Stimulated activated CD4-positive, alpha-beta T cell treated with anti-CD3 and anti-CD28 coated beads, TNF-alpha, amount 100 ng/mL, for 24 hours (primary cell): ENCODE data around the gene PRR23A.
"Not testable (repeated sequence)": the region's sequence is repeated elsewhere in the genome, so short reads cannot be mapped to it uniquely, and the experiment has no call there.

Experiments used
- DNase-seq, 3 experiments: peaks; one replicate each; pipeline ENCODE4 v3.0.0-alpha.2; 2020; ENCODE audit warnings: low read depth in 3 of 3

The PRR23A gene

DNA sequence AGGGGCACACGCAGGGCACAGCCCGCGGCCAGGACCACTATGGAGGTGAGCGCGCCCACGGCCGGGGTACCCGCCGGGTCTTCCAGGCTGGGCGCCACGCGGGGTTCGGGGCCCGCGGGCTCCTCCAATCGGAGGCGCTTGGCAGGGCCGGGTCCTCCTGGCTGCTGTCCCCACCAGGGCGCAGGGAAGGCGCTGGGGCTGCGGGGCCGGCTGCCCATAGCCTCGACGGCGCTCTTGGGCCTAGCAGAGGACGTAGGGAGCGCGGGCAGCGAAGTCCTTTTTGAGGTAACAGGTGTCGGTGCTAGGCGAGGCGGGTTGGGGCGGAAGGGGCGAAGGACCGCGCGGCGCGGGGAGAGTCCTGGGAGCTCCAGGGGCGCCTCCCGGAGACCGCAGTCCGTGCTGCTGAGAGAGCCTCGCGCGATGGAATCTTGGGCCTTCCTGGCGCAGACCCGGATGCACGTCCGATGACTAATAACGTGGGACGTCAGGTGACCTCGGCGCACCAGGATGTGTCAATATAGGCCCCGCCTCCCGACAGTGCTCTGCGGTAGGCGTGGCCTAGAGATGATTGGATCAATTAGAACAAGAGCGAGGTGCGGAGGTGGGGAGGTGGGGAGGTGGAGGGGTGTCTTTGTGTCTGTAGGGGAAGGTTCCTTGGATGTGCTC is at the start of gene PRR23A:
Gene PRR23A (minus strand): TSS at position 218 of the 666 bp plus-strand sequence. CDS start 0 bp downstream, at position 218.
- no peak for DNase-seq

DNA sequence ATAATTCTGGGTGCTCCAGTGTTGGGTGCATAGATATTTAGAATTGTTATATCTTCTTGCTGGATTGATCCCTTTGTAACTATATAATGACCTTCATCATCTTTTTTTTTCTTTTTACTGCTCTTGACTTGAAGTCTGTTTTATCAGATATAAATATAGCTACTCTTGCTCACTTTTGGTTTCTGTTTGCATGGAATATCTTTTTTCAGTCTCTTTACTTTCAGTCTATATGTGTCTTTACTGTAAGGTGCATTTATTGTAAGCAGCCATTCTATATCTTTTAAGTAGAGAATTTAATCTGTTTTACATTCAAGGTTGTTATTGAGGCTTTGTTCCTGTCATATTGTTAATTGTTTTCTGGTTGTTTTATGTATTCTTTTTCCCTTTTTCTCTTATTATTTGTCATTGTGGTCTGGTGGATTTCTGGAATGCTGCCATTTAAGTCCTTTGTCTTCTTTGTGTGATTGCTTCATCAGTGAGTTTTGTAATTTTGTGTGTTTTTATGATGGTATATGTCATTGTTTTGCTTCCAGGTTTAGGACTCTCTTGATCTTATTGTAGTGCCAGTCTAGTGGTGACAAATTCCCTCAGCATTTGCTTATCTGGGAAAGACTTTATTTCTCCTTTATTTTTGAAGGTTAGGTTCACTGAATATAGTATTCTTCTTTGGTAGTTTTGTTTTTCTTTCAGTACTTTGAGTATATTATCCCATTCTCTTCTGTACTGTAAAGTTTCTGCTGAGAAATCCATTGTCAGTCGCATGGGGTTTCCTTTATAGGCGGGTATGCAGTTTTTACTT is 46.9 kb upstream of the PRR23A start:
- no peak for DNase-seq

DNA sequence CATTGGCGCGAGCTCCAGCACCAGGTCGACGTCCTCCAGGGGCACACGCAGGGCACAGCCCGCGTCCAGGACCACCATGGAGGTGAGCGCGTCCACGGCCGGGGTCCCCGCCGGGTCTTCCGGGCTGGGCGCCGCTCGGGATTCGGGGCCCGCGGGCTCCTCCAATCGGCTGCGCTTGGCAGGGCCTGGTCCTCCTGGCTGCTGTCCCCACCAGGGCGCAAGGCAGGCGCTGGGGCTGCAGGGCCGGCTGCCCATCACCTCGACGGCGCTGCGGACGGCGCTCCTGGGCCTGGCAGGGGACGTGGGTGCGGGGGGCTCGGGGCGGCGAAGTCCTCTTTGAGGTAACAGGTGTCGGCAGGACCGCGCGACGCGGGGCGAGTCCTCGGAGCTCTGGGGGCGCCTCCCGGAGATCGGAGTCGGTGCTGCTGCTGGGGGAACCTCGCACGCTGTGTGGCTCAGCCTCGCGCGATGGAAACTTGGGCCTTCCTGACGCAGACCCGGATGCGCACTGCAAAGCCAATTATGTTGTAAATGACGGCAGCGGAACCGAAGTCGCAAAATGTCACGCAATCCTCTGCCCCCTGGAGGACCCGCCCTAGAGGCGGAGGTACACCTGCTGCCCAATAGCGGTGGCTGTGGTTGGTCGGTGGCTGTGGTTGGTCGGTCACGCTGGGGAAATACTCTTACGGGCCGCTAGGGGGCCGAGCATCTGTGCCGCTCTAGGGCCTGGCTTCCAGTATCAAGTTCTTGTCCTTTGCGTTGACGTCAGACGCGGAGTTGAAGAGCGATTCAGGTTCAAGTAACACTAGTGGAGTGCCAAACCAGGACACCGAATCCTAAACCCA is 38.5 kb upstream of the PRR23A start, which contains the start of gene PRR23C:
Gene PRR23C (minus strand): TSS at position 527 of the 845 bp plus-strand sequence. CDS start 272 bp downstream, at position 255.
- DNase-seq: no peak

DNA sequence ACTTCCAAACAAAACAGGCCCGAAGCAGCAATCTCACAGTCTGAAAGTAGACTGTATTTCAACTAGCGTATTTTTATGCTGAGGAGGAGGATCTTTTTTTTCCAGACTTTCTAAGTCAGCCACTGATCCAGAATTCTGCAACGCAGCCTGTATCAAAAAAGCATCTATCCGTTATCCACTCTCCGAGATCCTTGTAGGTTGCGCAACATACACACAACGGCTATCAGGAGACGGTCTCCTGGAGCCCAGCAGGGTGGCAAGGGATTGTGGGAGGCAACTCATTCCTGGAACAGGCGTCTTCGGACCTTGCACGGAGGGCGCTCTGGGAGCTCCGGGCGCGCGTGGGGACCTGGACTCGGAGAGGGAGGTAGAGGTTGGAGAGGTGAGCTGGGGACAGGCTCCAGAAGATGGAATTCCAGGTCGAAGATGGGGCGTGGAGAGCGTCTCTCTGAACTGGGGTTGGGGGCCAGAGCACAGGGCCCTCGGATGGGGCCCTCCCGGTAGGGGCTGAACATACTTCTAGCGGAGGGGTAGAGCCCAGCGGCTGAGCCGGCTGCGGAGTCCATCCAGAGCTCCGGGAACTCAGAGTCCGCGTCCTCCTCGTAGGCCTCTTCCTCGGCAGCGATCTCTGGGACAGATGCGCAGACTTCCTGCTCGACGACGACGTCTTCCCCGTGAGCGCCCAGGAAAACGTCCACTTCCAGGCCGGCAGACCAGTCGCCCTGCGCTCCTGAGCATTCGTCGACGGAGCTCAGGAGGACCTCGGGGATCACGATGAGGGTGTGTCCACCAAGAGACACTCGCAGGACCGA is 37.7 kb upstream of the PRR23A start:
- DNase-seq: no peak

DNA sequence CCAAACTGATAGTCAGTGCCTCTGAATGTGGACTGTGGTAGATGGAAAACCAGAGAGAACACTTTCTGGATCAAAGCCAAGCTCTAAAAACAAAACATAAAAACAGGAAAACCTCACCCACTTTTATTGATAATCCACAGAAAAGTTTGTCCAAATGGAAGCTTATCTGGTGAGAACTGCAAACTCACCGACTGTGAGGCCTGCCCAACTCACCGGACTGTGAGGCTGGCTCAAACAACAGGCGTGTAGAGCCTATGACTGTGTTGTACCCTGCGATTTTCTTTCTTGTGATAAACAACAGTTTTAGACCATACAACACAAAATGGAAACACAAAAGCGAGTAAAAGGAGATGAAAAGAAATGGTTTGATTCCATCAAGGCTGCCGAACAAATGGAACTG is 31.4 kb upstream of the PRR23A start:
- DNase-seq: no peak

DNA sequence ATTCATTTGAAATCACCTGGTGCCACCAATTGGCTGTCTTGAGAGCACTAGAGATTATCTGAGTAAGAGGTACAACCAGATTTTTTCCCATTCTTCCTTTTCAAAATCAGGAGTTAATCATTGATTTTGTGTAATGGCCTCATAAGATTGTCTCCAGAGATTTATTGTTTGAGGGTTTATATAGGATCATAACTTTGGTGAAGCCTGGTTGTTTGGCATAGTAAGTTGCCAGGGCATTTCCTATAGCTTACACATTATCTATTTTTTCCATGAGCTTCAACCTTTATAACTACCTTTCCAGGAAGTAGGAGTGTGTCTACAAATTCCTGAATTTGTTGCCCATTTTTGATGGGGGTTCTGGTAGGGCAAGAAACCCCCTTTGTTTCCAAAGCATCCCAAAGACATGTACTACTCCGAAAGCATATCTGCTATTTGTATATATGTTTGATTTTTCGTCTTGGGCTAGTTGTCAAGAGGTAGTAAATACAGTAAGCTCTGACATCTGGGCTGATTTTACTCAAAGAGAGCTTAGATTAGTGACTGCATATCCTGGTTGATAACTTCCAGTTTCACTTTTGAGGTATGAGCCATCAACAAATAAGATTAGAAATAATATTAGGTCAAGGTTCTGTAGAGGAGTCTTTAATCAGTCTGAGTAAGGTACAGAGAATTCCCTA is 26.4 kb upstream of the PRR23A start:
- DNase-seq: no peak

DNA sequence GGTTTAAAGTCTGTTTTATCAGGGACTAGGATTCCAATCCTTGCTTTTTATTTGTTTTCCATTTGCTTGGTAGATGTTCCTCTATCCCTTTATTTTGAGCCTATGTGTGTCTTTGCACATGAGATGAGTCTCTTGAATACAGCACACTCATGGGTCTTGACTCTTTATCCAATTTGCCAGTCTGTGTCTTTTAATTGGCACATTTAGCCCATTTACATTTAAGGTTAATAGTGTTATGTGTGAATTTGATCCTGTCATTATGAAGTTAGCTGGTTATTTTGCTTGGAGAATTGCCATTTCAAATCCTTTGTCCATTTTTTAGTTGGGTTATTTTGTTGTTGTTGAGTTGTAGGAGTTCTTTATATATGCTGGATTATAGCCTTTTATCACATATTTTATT is 24.5 kb upstream of the PRR23A start:
- not testable (repeated sequence) for DNase-seq

DNA sequence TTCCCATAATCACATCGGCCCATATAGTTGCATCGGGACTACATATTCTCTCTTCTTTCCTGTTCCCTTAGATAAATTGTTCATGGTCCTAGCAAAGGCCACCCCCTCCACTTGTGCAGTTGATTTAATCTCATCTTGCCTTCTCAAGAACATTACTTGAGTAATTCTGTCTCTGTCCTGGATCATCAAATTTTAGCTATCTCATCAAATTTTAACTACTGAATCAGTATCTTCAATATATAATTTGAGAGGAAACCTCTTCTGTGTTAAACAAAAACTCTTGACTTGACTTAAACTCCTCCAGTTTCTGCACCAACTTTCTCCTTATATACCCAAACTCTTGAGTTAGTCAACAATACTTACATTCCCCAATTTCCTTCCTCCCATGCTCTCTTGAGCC is 18.9 kb upstream of the PRR23A start:
- no peak for DNase-seq

DNA sequence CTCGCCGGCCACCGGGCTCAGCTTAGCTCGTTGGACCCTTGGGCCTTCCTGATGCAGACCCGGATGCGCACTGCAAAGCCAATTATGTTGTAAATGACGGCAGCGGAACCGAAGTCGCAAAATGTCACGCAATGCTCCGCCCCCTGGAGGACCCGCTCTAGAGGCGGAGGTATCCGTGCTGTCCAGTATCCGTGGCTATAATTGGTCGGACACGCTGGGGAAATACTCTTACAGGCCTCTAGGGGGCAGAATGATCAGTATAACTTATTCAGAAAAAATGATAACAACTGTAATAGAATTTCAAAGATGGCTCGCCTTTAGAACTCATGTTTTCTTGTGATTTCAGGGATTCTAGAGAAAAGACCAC is 14.8 kb upstream of the PRR23A start, which contains the start of gene PRR23B:
Gene PRR23B (minus strand): TSS at position 59 of the 367 bp plus-strand sequence. CDS start 265 bp downstream, outside the sequence.
- DNase-seq: no peak

DNA sequence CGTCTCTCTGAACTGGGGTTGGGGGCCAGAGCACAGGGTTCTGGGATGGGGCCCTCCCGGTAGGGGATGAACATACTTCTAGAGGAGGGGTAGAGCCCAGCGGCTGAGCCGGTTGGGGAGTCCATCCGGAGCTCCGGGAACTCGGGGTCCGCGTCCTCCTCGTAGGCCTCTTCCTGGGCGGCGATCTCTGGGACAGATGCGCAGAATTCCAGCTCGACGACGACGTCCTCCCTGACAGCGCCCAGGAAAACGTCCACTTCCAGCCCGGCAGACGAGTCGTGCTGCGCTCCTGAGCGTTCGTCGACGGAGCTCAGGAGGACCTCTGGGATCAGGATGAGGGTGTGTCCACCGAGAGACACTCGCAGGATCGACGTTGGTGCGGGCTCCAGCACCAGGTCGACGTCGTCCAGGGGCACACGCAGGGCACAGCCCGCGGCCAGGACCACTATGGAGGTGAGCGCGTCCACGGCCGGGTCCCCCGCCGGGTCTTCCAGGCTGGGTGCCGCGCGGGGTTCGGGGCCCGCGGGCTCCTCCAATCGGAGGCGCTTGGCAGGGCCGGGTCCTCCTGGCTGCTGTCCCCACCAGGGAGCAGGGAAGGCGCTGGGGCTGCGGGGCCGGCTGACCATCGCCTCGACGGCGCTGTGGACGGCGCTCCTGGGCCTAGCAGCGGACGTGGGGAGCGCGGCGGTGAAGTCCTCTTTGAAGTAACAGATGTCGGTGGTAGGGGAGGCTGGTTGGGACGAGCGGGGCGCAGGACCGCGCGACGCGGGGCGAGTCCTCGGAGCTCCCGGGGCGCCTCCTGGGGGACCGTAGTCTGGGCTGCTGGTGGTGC is 14.2 kb upstream of the PRR23A start:
- DNase-seq: no peak

DNA sequence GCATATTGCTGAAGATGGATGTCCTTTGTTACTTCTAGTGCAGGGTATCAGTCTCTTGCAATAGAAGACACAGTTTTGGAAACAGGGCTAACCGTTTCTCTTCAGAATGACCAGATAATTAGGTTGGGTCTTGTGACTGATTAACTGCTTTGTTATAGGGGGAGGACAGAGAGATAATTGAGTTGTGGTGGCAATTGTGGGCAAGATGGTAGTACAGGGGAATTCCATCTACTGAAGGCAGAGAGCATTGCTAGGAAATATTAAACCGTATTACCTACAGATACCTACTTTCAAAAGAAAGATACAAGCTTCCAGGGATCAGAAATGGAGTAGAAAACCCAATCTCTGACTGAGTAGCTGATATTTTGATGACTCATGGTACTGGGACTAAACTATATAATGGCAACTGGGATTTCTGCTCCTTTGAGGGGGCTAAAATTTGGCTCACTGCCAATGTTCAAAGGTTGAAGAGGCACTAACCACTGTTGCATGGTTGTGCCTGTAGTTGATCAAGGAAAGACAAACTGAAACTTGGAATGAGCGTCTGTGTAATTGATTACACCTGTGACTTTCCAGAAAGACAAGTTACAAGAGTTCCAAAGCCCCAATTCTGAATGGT is 10.5 kb upstream of the PRR23A start:
- DNase-seq: no peak

DNA sequence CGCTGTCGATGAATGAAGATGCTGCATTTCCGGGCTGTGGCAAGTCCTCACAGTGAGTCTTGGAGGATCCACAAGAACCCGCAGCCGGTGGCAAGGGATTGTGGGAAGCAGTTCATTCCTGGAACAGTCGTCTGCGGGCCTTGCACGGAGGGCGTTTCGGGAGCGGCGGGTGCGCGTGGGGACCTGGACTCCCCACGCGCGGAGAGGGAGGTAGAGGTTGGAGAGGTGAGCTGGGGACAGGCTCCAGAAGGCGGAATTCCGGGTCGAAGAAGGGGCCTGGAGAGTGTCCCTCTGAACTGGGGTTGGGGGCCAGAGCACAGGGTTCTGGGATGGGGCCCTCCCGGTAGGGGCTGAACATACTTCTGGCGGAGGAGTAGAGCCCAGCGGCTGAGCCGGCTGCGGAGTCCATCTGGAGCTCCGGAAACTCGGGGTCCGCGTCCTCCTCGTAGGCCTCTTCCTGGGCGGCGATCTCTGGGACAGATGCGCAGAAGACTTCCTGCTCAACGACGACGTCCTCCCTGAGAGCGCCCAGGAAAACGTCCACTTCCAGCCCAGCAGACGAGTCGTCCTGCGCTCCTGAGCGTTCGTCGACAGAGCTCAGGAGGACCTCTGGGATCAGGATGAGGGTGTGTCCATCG is 593 bp downstream of the PRR23A start:
- no peak for DNase-seq

DNA sequence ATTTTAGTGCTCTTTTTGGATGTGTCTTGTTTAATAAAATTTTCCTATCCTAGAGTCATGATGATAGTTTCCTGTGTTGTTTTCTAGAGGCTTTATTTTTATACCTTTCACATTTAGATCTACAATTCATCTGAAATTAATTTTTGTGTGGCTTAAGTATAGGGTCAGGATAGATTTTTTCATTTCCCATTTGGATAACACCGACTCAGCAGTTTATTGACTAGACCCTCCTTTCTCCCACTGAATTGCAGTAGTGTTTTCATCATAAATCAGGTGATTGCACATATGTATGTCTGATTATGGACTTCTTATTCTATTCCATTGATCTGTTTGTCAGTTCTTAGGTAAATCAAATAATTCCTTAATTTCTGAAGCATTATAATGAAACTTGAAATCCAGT is 10.4 kb downstream of the PRR23A start:
- no peak for DNase-seq

DNA sequence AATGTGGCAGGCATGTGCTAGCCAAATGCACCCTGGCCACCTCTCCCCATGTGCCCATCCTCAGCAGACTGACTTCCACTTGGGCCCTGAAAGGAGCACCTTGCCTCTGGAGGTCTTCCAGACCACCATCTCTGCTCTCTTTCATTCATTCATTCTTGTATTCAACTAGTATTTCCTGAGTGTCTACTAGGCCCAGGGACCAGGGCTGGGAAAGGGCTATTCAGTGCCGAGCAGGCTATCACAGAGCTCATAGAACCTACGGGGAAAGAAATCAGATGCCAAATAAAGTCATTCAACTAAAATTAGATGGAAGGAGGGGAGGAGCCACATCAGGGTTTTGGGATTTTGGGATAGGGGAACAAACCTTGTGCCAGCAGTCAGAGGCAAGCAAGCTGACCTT is 18.9 kb downstream of the PRR23A start:
- DNase-seq: no peak

DNA sequence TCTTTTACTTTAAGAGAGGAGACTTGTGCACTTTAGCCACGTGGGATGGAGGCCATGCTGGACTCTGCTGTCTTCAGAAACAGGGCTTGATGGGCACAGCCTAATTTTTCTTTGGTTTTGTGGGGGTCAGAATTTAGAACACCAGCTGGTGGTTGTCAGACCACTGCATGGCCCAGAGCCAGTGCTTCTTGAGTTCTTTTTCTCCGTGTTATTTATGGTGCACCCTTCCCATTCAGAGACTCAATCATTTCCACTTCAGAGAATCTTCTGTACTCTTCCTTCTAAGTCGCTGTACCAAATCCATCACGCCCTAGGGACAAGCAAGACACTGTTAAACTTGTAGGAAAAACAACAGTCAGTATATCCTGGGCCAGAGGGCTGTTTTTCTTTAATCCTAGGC is 20.1 kb downstream of the PRR23A start:
- DNase-seq: no peak

DNA sequence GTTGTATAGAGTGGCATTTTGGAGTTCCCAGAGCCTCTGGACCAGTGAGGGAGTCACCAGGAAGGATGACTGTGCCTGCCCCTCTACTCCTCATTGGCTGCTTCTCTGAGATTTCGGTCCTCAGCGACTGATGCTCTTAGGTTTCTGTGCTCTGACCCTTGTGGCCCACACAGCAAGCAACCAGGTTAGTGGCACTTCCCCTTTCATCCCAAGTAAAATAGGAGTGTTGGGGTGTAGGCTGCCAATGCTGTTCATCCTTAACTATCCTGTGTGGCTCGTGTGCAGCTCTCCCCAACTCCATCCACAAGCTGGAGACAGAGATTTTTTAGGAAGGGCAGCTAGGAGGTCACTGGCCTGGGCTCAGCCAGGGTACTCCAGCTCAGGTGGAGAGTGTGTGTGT is 21.3 kb downstream of the PRR23A start:
- no peak for DNase-seq

DNA sequence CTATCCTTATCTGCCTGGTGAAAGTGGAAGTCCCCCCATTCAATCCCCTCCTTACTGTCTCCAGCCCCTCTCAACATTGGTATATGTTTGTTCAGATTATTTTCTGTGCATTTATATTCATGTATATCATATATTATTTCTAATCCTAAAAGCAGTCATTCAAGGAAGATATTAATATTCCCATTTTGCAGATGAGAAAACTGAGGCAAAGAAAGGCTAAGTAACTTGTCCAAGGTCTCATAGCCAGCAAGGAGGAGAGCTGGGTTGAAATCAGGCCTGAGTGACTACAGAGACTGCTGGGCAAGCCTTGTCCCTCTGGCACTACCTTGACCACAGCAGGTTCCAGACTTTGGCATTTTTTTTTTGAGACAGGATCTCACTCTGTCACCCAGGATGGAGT is 30.0 kb downstream of the PRR23A start:
- DNase-seq: no peak

DNA sequence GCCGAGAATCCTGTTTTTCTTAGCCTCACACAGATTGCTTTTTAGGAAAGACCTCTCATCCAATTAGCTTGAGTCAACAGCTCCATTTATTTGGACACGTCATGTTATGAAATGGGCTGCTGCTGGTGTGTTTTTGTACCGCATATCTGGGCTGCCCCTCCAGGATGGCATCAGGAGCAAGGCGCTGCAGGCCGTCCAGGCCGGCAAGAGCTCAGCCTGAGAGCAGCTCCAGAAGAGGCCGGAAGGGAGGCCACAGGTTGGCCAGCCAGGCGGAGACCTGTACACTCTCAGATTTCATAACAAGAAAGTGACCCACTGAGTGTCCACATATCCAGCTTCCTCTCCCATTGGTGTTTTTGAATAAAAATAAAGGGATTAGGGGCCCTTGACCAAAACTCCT is 30.7 kb downstream of the PRR23A start:
- no peak for DNase-seq

DNA sequence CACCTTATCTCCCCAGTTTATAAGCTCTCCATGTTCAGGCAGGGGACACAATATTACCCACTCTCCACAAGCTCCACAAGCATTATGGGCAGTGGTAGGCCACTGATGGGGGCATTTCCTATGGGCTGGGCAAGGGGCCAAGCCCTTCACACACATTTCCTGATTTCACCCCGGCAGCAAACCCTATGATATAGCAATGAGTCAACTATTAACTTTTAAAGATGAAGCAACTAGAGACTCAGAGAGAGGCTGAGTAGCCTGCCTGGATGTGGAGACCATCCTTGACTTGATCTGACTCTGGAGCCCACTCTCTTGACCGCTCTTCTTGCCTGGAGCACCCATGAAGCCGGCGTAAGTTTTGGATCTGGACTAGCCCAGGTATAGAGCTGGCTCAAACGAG is 31.6 kb downstream of the PRR23A start:
- no peak for DNase-seq
